Liver (tissue), 9 donors: ENCODE data around the gene ERFL. TPM values are rescaled to one million over a fixed set of nuclear protein-coding genes. Genes with fewer than 3 reads are reported as not detected.

Source experiments
- DNase-seq: peaks from one replicate; pipeline ENCODE4 v3.0.0-alpha.2; 2017; ENCODE audit warnings: low spot score
- H3K27ac ChIP-seq, 2 donors: one replicate each; pipeline ENCODE4 v1.7.0; 2013; ENCODE audit warnings: inconsistent platforms in 2 of 2, low read length in 2 of 2, control low read depth in 1 of 2, low read depth in 1 of 2, mild to moderate bottlenecking in 1 of 2
- H3K27me3 ChIP-seq, 4 donors: one replicate each; pipeline versions ENCODE4 v1.6.1 to v1.7.0; 2013; ENCODE audit warnings: low read length in 3 of 4, inconsistent platforms in 1 of 4, mild to moderate bottlenecking in 1 of 4, moderate library complexity in 1 of 4; ENCODE audit not compliant: control insufficient read depth in 4 of 4, insufficient read depth in 4 of 4
- H3K36me3 ChIP-seq, 4 donors: one replicate each; pipeline versions ENCODE4 v1.6.1 to v1.7.0; 2013; ENCODE audit warnings: low read length in 3 of 4, mild to moderate bottlenecking in 3 of 4, low read depth in 1 of 4, moderate library complexity in 1 of 4; ENCODE audit not compliant: control insufficient read depth in 4 of 4, insufficient read depth in 3 of 4
- H3K4me1 ChIP-seq, 4 donors: one replicate each; pipeline versions ENCODE4 v1.6.1 to v1.7.0; 2013; ENCODE audit warnings: low read length in 3 of 4, mild to moderate bottlenecking in 3 of 4, moderate library complexity in 1 of 4; ENCODE audit not compliant: control insufficient read depth in 4 of 4, insufficient read depth in 4 of 4
- H3K4me3 ChIP-seq, 3 donors: one replicate each; pipeline versions ENCODE4 v1.6.1 to v1.7.0; 2013; ENCODE audit warnings: low read length in 3 of 3, control low read depth in 1 of 3, low read depth in 1 of 3, mild to moderate bottlenecking in 1 of 3
- H3K9ac ChIP-seq, 2 donors: one replicate each; pipeline ENCODE4 v1.7.0; 2013; ENCODE audit warnings: low read length in 2 of 2, mild to moderate bottlenecking in 2 of 2, moderate library complexity in 2 of 2, control low read depth in 1 of 2, low read depth in 1 of 2
- H3K9me3 ChIP-seq, 4 donors: one replicate each; pipeline versions ENCODE4 v1.6.1 to v1.7.0; 2013; ENCODE audit warnings: low read length in 3 of 4; ENCODE audit not compliant: control insufficient read depth in 4 of 4
- ATF3 ChIP-seq: IDR thresholded peaks from 2 replicates; pipeline ENCODE4 v1.6.1; 2016; ENCODE audit warnings: antibody characterized with exemption
- CTCF ChIP-seq: fragments of 150-350 bp; IDR thresholded peaks from 2 replicates; pipeline ENCODE4 v1.5.1; 2017; ENCODE audit warnings: improper control_type of control experiment, low read depth, low read length; ENCODE audit not compliant: missing input control
- EGR1 ChIP-seq, 2 donors: IDR thresholded peaks; 2 replicates each; pipeline ENCODE4 v1.6.1; 2016 to 2018; ENCODE audit warnings: antibody characterized with exemption in 2 of 2, low read depth in 2 of 2
- FOXA2 ChIP-seq: IDR thresholded peaks from 2 replicates; pipeline ENCODE4 v1.6.1; 2016; ENCODE audit warnings: antibody characterized with exemption
- RAD21 ChIP-seq, 2 donors: IDR thresholded peaks; 2 replicates each; pipeline ENCODE4 v1.6.1; 2016; ENCODE audit warnings: antibody characterized with exemption in 2 of 2, mild to moderate bottlenecking in 2 of 2
- RXRA ChIP-seq, 2 donors: IDR thresholded peaks; 2 replicates each; pipeline ENCODE4 v1.6.1; 2017 to 2018; ENCODE audit warnings: antibody characterized with exemption in 2 of 2, mild to moderate bottlenecking in 1 of 2
- SP1 ChIP-seq: IDR thresholded peaks from 2 replicates; pipeline ENCODE4 v1.6.1; 2018; ENCODE audit warnings: antibody characterized with exemption, mild to moderate bottlenecking
- ZBTB33 ChIP-seq: IDR thresholded peaks from 2 replicates; pipeline ENCODE4 v1.6.1; 2016; ENCODE audit warnings: antibody characterized with exemption
- WGBS: extraction: QIAGEN DNeasy Blood & Tissue Kit; methylation state at CpG from one replicate; pipeline ENCODE4 v1.1.7; 2013; 5-methylcytosine and 5-hydroxymethylcytosine counted together
- polyA plus RNA-seq, 2 donors: library from polyadenylated mRNA; stranded (reverse) in 1 of 2; unstranded in 1 of 2; fragments of 200-250 nt in 1 of 2; fragments of >200 nt in 1 of 2; fragmentation: Nextera tagmentation in 1 of 2; extraction: Ambion mirVana in 1 of 2; gene quantifications; one replicate each; pipeline versions ENCODE4 v1.2.1 to v1.2.3, GENCODE V29; 2013 to 2015
- total RNA-seq, 2 donors: library from RNA; depleted of rRNA; stranded (reverse); fragments of >200 nt; gene quantifications; one replicate each; pipeline ENCODE4 v1.2.3, GENCODE V29; 2014
- donor health status: healthy.
- donor health status: healthy.
- donor health status: healthy.
- donor health status: healthy.
- donor health status: healthy.

ERFL gene
- total and polyA plus RNA-seq, 4 donors = not detected

- H3K27ac ChIP-seq = no peak overlapping the region
- 88% methylated on average over 19 of the region's 19 CpGs for WGBS
- no peak for TF ChIP-seq RAD21 (IDR thresholded peaks at IDR 0.05)
- no peak overlapping the region for H3K9ac ChIP-seq
- H3K4me1 ChIP-seq = no peaks in the 10 kb centered on the region
- no peak overlapping the region for H3K4me3 ChIP-seq
- DNase-seq = no peak
- H3K9me3 ChIP-seq = no peaks in the 10 kb centered on the region
- H3K36me3 ChIP-seq = no peaks in the 10 kb centered on the region
- H3K27me3 ChIP-seq = peaks cover 0 to 3% (median 0%) of the 10 kb centered on the region in 4 donors
Measured at GRCh38 chr19:41969772-41970458, 41.7 kb upstream of the ERFL start.

GRCh38 chr19:41968751-41969595, 40.7 kb upstream of the ERFL start:
- no peak for DNase-seq
- Histone ChIP-seq H3K27ac (no peak overlapping the region), H3K4me1 (no peaks in the 10 kb centered on the region), H3K9me3 (no peaks in the 10 kb centered on the region), H3K27me3 (peaks cover 0 to 3% (median 0%) of the 10 kb centered on the region in 4 donors), H3K36me3 (no peaks in the 10 kb centered on the region), H3K4me3 (no peak overlapping the region), H3K9ac (no peak overlapping the region)
- WGBS = 76% methylated on average over 28 of the region's 28 CpGs
- TF ChIP-seq SP1 (no peak), EGR1 (IDR thresholded peaks at IDR 0.05; ENCODE audit: low read depth in 2 of 2) (no peak), ZBTB33 (no peak), RXRA (IDR thresholded peaks at IDR 0.05) (no peak), ATF3 (no peak)

GRCh38 chr19:41967054-41967783, 39.0 kb upstream of the ERFL start:
- no peak overlapping the region for H3K9ac ChIP-seq

More at GRCh38 chr19:41967054-41967783, 39.0 kb upstream of the ERFL start:
- Histone ChIP-seq H3K9me3 (no peaks in the 10 kb centered on the region), H3K4me3 (no peak overlapping the region), H3K4me1 (no peaks in the 10 kb centered on the region), H3K27ac (no peak overlapping the region), H3K36me3 (no peaks in the 10 kb centered on the region), H3K27me3 (peaks cover 0 to 3% (median 0%) of the 10 kb centered on the region in 4 donors)
- WGBS = 62% methylated on average over 26 of the region's 26 CpGs
- TF ChIP-seq CTCF = no peak
- TF ChIP-seq SP1 = no peak
- no peak for TF ChIP-seq FOXA2
- DNase-seq = no peak
